ENCODE data around the gene FXYD5. TPM values are rescaled to one million over a fixed set of nuclear protein-coding genes. Genes with fewer than 3 reads are reported as not detected.
A peak's percentile ranks its signal among the peaks of the same experiment; 100 is the strongest.

The FXYD5 gene
- total and polyA plus RNA-seq, 2 donors from 2014 or later, result 41.9 to 84.5 TPM

GRCh38 chr19:35146746-35147459 is 7.6 kb upstream of the FXYD5 start:
- no peak for TF ChIP-seq CTCF (IDR thresholded peaks at IDR 0.05; ENCODE audit: borderline replicate concordance, extremely low read depth, insufficient read depth)
- H3K27me3 ChIP-seq (ENCODE audit: control insufficient read depth, insufficient read depth, low read length), result peaks cover 4% of the 10 kb centered on the region

GRCh38 chr19:35149463-35149862 is 5.1 kb upstream of the FXYD5 start:
- FAIRE-seq (no peak), DNase-seq (no peak)
- no peaks in the 10 kb centered on the region for H3K9me3 ChIP-seq (ENCODE audit: control insufficient read depth in 2 of 3, insufficient read depth in 1 of 3, low read length in 3 of 3)
- intact Hi-C loops (cut with DNase I), result no loop called here
- no peak for TF ChIP-seq CTCF (IDR thresholded peaks at IDR 0.05; ENCODE audit: borderline replicate concordance, extremely low read depth, insufficient read depth)
- H3K36me3 ChIP-seq (ENCODE audit: control insufficient read depth in 2 of 3, insufficient read depth in 3 of 3, low read length in 3 of 3), result no peaks in the 10 kb centered on the region
- no peak overlapping the region for H3K27ac ChIP-seq (ENCODE audit: low read depth in 2 of 2, low read length in 2 of 2)
- H3K9ac ChIP-seq (ENCODE audit: low read length in 3 of 3), result no peak overlapping the region
- no peak overlapping the region for H3K4me3 ChIP-seq (ENCODE audit: low read length in 3 of 3)
- H3K4me1 ChIP-seq (ENCODE audit: control insufficient read depth in 2 of 3, insufficient read depth in 2 of 3, low read depth in 1 of 3, low read length in 3 of 3), result peaks cover 0 to 2% (median 0%) of the 10 kb centered on the region in 3 donors
- peaks cover 9% of the 10 kb centered on the region for H3K27me3 ChIP-seq (ENCODE audit: control insufficient read depth, insufficient read depth, low read length)

More at GRCh38 chr19:35146746-35147459, 7.6 kb upstream of the FXYD5 start:
- no peak for FAIRE-seq
- Histone ChIP-seq H3K4me1 (ENCODE audit: control insufficient read depth in 2 of 3, insufficient read depth in 2 of 3, low read depth in 1 of 3, low read length in 3 of 3) (peaks cover 0 to 2% (median 0%) of the 10 kb centered on the region in 3 donors), H3K4me3 (ENCODE audit: low read length in 3 of 3) (no peak overlapping the region), H3K27ac (ENCODE audit: low read depth in 2 of 2, low read length in 2 of 2) (no peak overlapping the region), H3K9me3 (ENCODE audit: control insufficient read depth in 2 of 3, insufficient read depth in 1 of 3, low read length in 3 of 3) (no peaks in the 10 kb centered on the region), H3K36me3 (ENCODE audit: control insufficient read depth in 2 of 3, insufficient read depth in 3 of 3, low read length in 3 of 3) (no peaks in the 10 kb centered on the region), H3K9ac (ENCODE audit: low read length in 3 of 3) (no peak overlapping the region)
- intact Hi-C loops (cut with DNase I), result no loop called here
- DNase-seq, result peak in 1 of 5 donors; percentile 21

- intact Hi-C loops (cut with DNase I), result no loop called here
- no peak for FAIRE-seq
Observed at GRCh38 chr19:35150445-35150844, 4.1 kb upstream of the FXYD5 start.

More at GRCh38 chr19:35150445-35150844, 4.1 kb upstream of the FXYD5 start:
- Histone ChIP-seq H3K4me1 (ENCODE audit: control insufficient read depth in 2 of 3, insufficient read depth in 2 of 3, low read depth in 1 of 3, low read length in 3 of 3) (peaks cover 0 to 2% (median 0%) of the 10 kb centered on the region in 3 donors), H3K27ac (ENCODE audit: low read depth in 2 of 2, low read length in 2 of 2) (no peak overlapping the region), H3K9ac (ENCODE audit: low read length in 3 of 3) (no peak overlapping the region), H3K4me3 (ENCODE audit: low read length in 3 of 3) (no peak overlapping the region), H3K36me3 (ENCODE audit: control insufficient read depth in 2 of 3, insufficient read depth in 3 of 3, low read length in 3 of 3) (no peaks in the 10 kb centered on the region), H3K9me3 (ENCODE audit: control insufficient read depth in 2 of 3, insufficient read depth in 1 of 3, low read length in 3 of 3) (no peaks in the 10 kb centered on the region), H3K27me3 (ENCODE audit: control insufficient read depth, insufficient read depth, low read length) (peaks cover 12% of the 10 kb centered on the region)
- DNase-seq, result no peak
- TF ChIP-seq CTCF (IDR thresholded peaks at IDR 0.05; ENCODE audit: borderline replicate concordance, extremely low read depth, insufficient read depth), result no peak
